HG03520 (cell line): ENCODE measurements around the gene RAB15.

Source experiments
- ATAC-seq: cut with Tn5 transposase; IDR thresholded peaks from one replicate; pipeline ENCODE4 v1.9.1; 2021; ENCODE audit warnings: mild to moderate bottlenecking, moderate library complexity; ENCODE audit not compliant: unreplicated experiment

Gene RAB15

DNA sequence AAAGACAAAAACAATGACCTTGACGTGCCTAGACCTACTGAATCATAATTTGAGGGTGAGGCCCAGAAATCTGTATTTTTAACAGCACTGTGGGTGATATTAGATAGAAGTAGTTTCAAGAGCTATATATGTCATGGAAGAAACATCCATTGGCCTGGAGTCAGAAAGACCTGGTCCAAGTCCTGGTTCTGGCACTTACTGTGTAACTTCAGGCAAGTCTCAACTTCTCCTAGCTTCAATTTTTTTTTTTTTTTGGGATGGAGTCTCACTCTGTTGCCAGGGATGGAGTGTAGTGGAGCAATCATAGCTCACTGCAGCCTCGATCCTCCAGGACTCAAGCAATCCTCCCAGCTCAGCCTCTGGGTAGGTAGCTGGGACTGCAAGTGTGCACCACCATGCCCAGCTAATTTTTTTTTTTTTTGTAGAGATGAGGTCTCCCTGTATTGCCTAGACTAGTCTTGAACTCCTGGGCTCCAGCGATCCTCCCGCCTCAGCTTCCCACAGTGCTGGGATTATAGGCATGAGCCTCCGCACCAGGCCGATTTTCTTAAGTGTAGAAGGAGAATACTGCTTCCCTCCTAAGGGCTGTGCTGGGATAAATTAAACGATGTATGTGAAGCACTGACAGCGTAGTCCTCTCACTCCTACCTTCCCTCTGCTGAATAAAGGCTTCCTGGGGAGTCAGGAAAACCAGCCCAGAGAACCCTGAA, 15.3 kb downstream of the RAB15 start:
- ATAC-seq: no peak

DNA sequence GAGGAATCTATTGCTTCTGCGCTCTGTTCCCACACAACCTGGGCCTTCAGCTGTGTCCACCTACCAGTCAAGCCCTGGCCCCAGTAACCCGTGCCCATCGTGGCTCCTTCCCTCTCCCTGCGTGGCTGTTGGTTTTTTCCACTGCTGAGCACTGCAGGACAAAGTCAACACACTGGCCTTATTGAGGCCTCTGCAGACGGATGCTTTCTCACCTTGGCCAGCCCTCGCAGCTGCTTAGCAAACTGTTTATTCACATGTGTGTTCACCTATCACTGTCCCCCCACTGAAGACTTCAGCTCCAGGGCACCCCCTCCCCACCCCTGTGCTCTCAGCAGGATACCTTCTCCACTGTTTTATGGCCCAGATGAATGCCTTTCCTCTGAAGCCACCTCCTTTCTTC, 16.8 kb downstream of the RAB15 start:
- ATAC-seq: no peak

DNA sequence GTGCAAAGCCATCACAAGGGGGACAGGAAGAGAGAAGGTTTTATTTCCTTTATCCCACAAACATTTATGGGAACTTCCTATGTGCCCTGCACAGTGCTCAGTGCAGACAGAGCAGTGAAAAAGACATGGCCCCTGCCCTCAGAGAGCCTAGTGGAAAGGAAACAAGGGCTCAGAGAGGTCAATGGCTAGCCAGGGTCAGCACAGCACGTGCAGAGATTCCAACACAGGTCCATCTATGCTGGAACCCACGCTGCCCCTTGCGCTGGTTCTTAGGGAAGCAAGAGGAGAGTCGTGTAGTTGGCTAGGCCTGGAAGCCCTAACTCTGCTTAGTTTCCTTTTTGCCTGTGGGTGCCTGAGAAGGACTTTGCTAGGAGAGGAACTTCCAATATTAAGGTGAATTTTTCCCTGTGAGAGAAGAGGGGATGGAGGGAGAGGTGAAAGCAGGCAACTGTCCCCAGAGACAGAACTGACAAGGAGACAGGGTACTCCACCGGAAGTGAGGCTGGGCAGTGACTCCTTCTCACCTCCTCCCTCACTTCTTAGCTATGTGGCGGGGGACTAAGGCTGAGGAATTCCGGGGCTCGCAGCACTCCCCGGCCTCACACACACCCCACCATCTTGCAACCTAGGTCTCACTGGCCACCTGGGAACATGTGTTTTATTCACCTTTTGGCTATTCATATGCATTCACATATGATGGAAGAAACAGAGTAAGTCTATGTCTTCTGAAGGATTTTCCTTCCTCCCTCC, 17.5 kb downstream of the RAB15 start:
- no peak for ATAC-seq

DNA sequence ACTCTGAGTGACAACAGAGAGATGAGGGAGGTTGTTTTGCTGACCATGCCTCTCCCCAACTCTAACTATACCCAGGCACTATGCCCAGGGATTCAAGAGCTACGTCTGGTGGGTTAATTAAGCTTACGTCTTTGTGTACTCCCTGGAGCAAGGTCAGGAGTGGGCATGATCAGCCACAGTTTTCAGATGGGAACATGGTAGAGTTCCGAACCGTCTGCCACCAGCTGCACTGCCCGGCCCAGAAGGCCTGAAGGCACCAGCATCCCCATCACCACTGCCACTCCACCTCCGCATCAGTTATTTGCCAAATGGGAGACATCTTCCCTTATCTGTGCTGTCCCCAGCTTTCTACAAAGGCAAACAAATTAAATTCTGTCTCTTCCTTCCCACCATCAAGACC, 18.5 kb downstream of the RAB15 start:
- no peak for ATAC-seq

DNA sequence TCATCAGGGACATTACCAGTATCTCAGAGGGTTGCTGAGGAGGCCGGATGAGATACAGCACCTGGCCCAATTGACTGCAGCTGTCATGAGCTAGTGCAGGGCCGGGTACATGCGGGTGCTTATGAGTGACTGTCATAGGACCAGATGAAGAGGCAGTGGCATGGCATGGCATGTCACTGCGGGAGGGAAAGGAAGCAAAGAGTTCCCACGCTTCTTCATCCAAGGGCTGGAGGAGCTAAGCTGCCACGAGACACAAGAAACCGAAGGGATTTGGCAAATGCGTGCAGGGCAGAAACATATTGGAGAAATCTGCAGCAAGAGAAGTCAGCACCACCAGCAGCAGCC, 18.9 kb downstream of the RAB15 start:
- ATAC-seq: no peak

DNA sequence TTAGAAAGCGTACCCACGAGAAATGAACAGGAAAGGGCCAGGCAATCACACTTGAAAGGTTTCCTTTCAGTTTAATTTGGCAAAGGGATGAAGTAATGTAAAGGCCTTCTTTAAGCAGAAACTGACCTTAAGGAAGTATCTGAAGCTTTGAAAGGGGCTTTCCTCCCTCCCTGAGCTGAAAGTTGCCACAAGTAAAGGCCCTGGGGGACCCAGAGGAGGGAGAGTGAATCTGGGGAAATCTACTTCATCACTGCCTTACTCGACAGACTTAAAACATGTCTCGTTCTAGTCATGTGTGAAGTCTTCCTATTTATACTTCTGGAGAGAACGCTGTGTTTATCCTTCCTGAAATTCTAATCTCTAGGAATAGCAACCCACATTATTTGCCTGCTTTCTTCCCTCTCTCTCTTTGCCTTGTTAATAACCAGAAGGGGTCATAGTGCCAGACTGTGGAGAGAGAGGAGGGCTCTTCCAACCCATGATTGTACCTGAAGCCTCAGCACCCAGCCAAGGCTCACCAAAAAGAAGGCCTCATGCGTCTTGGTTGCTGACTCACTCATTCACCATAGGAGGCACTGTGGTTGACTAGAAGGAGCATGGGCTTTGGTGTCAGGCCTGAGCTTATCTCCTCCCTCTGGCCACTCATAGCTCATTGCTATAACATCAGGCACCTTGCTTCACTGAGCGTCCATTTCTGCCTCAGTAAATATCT, 19.4 kb downstream of the RAB15 start:
- no peak for ATAC-seq

DNA sequence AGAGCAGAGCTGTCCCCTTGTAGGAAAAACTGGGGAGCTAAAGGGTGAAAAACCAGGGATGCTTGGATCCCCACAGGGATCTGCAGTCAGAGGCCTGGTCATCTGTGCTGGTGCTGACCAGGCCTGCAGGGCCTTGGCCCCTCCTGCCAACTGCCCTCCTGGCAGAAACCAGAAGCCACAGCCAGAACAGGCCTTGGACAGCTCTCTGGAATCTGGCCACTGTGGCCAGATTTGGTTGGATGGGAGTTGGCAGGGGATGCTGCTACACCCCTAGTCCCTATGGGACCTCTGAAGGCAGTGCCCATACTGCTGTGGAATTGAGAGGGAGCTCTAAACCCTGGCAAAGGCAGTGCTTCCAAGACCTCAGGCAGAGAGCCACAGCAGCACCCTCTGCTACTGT, 20.4 kb downstream of the RAB15 start:
- no peak for ATAC-seq

DNA sequence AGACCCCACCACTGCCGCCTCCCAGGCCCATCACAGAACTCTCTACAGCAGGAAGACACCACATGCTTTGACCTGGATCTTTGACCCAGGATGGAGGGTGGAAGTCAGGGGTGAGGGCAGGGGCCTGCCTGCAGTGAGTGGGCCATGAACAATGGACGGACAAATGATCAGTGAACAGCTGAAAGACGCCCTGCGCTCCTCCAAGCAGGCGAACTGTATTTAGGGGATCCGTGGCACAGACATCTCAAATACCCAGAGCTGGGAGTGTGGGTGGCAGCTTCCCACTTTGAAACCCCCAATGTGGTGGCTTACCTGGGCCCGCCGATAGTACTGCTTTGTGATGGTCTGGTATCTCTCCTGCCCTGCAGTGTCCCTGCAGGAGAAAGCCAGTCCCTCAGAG, 20.8 kb downstream of the RAB15 start:
- ATAC-seq: no peak

DNA sequence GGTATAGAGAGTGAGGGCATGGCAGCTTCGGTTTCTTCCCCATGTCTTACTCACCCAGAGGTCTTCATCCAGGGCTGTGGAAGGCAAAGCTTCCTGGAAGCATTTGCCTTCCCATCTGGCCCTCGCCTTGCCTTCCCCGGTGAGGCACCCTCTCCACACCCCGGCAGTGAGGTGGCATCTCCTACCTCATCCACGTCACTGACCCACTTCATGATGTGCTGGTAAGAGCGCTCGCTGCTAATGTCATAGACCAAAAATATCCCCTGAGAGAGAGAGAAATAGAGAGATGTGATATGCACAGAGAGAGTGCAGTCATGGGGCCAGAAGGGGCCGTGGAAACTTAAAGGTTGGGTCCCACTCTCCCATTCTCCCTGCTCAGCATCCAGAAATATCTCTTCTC, 21.2 kb downstream of the RAB15 start:
- ATAC-seq: no peak

DNA sequence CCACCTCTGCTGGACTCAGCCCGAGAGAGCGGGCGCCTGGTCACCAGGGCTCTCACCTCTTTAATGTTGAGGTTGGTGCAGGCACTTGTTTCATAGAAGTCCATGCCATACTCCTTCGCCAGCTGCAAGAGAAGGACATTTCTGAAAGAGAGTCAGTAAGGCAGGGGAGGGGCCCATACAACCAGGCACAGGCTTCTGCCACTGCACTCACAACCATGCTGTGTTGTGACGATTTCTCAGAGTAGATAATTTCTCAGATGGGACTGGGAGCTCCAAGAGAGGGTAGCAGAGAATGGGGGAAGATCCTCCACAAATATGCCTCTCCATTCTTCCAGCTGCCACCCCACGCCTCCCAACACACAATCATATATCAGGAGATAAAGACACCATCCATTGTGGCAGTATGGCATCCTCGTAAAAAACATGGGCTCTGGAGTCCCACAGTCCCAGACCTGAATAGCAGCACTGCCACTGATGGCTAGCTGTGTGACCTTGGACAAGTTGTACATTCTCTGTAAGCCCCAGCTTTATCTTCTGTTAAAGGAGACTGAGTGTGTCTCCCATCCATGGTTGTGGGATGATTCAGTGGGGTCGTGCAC, 23.4 kb downstream of the RAB15 start:
- no peak for ATAC-seq

DNA sequence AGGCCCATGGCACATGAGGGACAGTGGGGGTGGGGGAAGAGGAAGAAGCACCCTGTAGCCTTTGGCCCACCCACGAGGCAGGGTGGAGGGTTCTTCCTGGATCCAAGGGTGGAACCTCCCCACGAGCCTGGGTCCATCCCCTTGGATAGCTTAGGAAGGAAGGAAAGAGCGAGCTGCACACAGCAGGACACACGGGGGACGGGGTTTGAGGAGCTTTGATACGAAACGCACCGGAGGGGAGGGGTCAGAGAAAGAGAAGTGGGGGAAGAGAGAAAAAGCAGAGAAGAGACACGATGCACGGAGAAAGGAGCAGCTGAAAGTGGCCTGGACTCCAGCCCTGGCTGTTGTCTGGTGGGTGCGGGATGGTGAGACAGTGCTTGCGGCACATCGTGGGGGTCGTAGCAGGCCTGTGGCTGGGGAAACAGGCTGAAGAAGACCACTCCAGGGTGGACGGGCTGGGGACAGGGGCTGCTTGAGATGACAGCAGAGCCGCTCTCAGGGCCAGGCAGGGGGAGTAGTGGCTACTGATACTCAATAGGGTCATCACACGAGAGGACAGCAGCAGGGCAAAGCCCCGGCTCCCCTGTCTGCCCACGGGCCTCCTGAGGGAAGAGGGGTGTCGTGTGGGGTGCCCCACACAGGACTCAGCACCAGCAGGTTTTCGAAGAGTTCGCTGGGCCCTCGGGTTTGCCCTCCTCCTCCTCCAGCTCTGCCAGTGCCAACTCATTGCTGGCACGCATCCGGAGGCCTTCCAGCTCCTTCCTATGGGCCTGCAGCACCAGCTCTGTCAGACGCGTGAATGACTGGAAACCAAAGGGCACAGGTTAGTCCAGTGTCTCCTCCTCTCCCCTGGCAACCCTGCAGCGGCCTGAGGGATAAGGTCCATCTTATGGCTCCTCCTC, 24.2 kb downstream of the RAB15 start:
- no peak for ATAC-seq

DNA sequence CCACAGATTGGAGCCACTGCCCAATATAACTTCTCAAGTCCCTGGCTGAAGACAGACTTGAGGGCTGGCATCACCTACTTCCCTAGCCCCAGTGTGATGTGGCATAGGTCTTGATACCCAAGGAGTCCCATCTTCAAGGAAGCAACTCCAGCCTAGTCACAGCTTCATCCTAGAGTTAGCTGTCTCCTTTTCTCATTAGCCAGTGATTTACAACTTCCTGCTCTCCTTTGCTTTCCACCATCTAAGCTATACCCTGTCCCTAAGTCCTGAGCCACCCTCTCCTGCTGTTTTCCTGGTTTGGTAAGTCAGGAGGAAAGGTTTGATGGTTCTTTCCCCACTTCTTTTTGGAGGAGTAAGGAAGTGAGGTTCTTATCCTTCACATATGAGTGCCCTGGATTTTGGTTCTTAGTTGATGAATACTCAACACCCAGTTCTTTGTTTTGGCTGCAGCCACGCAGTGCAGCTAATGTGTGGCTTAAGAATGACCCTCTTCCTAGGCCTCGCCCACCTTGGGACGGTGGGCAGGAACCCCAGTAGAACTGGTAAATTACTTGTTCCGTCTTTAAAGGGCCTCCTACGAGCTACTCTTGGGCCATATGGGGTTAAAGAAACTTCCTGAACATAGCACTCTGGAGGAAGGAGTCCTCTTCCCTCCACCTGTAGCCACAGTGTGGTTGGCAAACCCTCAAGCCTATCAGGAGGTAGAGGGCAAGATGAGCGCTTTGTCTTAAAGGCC, 25.7 kb downstream of the RAB15 start:
- ATAC-seq: no peak

DNA sequence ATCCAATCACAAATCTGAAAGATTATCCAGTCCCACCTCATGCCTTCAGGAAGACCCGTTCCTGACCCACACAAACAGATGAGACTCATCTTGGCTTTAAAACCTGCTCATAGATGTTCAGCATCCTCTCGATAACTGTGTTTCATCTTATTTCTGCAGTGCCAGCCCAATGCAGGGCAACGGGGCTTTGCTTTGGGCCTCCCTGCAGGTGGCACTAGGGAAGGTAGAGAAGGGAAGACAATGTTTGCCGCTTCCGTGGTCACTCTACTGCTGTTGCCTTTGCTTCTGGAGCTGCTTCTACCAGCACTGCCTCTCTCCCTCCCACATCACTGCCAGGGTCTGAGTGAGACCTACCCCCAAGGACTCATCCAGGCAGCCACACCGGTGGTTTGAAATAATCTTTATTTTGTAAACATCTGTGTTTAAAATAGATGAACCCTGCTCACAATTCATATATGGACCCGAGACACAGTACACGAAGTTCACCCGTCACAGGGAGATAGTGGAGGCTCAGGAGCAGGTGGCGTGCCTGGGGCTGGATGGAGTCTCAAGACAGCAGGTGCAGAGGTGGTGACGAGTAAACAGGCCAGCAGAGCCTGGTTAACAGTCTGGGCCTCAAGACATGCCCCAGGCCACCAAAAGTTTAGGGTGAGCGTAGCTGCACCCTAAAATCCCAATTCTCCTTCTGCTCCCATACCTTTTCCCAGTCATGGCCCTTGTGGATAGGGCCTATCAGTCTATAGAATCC, 26.5 kb downstream of the RAB15 start:
- ATAC-seq: no peak

DNA sequence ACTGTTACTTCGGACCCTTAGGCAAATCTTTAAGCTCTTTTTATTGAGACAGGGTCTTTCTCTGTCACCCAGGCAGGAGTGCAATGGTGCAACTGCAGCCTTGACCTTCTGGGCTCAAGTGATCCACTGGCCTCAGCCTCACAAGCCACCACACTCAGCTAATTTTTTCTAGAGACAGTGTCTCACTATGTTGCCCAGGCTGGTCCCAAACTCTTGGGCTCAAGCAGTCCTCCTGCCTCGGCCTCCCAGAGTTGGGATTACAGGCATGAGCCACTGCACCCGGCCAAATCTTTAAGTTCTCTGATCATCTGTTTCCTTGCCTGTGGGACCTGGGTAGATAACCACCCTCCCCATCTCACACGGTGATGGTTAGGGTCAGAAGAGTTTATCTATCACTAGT, 27.3 kb downstream of the RAB15 start:
- no peak for ATAC-seq

DNA sequence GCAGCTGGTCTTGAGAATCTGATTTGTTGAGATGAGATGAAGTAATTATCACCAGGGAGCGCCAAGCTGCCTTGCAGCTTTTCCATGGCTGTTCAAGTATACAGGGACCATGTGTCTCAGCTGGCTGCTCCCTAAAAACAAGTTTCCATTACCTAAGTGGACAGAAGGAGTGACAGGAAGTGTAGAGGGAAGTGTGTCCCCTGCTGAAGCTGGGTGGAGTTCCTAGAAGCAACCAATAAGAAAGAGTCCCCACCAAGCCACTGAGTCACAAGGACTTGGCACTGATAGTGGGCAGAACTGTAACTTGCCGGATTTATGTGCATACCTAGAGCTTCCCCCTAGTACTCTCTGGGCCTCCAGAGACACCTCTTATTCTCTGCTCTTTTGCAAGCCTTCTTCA, 28.1 kb downstream of the RAB15 start:
- ATAC-seq: no peak

DNA sequence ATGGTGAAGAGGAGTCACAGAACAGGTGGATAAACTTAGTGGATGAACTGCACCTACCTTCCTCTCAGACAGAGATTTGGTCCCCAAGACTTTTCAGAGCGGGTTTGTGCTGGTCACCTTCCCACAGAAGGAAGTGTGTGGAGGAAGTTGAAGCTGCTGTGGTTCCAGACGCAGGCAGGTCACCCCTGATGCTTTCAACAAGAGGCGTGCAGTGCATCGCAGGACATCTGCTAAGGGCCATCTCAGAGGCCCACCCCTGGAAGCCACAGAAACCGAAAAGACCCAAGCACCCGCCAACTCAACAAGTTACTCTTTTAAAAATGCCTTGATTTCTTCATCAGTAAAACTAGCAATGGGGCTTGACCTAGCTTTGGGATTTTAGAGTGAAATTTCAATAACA, 28.6 kb downstream of the RAB15 start:
- no peak for ATAC-seq

DNA sequence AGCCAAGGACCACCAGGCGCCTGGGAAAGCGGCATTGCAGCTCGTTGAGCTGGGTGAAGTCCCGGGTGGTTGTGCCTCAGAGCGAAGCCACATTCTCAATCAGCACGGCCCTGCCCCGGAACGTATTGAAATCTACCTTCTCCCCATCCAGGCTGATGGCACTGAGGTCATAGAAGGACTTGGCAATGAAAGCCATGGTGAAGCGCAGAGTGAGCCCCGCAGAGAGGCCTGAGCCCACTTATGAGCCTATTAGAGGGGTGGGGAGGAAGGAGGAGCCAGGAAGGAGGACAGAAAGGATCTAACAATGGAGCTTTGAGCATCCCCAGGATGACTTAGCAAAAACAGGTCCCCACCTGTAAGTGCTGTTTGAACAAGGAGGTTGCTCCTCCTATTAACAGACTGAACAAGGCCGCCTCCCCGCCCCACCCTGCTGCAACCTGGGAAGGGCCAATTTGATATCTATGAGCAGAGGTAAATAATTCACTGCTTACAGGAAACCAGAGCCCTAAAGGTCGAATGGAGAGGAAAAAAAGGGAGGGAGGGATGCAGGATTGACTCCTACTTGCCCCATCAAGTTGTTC, 29.5 kb downstream of the RAB15 start, which contains the start of gene GPX2:
Gene GPX2 (minus strand): TSS at position 215 of the 581 bp plus-strand sequence. CDS start 19 bp downstream, at position 196.
- no peak for ATAC-seq

DNA sequence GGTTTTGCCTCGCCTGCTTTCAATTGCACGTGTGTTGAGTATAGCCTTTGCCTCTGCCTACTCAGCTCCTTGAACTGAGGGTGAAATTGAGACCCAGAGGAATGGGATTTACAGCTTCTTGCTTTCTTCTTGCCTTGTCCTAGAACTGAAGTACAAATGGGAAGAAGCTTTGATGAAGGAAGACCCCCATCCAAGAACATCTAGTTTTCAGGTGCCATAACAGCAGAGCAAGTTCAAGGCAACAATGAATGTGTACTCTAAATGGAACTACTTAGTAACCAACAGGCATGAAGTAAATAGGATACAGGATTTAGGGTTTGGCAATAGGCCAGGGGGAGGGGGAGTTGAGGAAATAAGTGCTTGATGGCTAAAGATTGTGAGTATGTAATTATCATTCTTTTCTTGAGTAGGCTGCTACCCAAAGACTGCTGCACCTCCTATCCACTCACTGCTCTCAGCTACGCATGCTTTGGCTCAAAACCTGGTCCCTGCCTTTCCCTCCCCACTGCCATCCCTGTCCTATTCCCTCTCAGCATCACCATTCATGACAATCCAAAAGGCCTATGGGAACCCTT, 31.7 kb downstream of the RAB15 start:
- ATAC-seq: no peak

DNA sequence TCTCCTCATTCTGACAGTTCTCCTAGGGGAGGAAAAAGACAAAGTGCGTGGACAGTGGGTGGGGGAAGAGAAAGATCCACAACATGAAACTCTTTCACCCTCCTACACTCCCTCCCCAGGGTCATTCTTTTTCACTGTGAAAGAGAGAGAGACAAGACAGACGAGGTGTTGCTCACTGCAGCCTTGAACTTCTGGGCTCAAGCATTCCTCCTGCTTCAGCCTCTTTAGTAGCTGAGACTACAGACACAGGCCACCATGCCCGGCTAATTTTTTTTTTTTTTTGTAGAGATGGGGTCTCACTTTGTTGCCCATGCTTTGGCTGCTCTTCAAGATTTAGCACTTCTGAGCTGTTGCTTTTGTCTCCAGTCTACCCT, 32.3 kb downstream of the RAB15 start:
- ATAC-seq: no peak
